ENCODE measurements around the gene SND1.

The SND1 gene

DNA sequence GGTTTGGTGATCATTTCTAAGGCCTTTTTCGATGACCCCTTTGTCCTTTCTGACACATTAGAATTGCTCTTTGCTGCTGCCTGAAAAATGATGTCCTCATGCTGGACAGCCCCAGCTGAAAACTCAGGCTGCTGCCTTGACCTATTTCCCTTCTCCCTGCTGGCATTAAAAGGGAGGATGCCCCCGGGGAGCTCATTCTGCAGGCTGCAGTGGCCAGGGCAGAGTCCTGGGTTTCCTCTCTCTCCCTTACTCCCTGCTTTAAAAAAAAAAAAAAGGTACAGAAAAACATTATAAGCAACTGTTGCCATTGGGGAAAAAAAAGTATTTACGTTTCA is 343.9 kb downstream of the SND1 start:
- DNase-seq (ENCODE audit: low read depth in 2 of 2): no peak

DNA sequence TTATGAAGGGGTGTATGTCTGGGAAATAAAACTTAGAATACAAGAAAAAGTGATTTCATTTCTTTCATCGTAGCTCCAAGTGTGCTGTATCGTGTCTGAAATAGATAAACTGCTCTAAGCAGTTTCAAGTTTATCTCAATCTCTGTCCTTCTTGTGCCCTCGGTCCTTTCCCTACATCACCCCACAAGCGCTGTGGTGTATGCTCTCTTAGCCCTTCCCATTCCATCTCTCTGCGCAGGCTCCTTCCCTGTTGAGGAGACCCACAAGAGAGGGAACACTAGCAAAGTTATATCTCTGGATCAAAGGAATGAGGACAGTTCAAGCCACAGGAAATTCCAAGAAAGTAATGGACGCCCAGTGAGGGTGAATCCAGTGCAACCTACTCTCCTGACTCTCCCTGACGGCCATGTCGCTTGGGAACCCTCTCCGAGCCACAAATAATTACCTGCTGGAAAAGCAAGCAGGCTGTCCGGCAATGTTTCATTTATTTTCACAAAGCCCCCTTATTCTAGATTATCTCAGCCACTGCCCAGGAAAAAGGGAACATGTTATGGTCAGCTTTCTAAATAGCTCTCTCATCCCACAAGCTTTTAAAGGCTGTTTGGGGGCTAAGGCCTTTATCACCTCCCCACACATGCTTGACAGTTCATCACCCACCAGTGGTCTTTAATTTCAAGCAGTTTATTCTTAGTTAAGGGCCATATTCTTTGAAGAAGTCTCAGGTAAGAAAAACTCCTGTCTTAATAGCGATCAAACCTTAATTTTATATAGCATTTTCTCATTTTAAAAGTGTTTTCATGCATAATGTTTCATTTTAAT is 344.5 kb downstream of the SND1 start:
- DNase-seq (ENCODE audit: low read depth in 2 of 2): no peak

- no peak for DNase-seq (ENCODE audit: low read depth in 2 of 2)
These were observed 345.4 kb downstream of the SND1 start for GRCh38 chr7:127997226-127997922.

DNA sequence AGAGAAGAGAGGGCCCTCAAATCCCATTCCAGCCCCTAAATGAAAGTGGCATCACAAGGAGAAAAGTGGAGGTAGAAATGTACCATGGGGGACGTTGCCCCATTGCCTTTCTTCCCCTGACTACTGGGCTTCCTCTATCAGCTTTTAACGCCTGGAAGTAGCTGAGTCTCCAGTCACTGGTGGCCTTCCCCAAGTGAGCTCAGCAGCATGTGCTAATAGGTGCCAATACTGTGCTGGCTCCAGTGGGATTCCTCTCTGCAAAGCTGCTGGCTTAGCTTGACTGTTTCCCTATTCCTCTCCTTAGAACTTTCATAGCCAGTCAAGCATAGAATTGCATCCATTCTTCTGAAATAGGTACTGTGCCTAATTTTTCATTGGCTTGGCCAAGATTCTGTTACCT is 346.7 kb downstream of the SND1 start:
- DNase-seq (ENCODE audit: low read depth in 2 of 2): no peak

DNA sequence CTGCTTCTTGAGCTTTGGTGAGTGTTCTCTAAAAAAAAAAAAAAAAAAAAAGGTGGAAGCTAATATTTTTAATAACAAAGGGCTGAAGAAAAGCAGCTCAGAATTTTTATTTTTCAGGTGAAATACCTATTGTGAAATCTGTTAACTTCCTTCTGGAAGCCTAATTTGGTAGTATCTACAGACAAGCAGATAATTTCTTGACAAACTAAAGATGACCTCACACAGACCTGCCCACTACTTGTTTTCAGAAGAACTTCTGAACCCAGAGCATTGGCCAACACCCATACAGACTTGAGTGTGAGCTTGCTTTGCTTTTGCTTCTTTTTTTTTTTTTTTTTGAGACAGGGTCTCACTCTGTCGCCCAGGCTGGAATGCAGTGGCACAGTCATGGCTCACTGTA is 348.1 kb downstream of the SND1 start:
- DNase-seq (ENCODE audit: low read depth in 2 of 2): no peak

GRCh38 chr7:128000854-128001265 is 348.9 kb downstream of the SND1 start:
- DNase-seq (ENCODE audit: low read depth in 2 of 2): no peak

GRCh38 chr7:128003167-128003566 is 351.2 kb downstream of the SND1 start:
- no peak for DNase-seq (ENCODE audit: low read depth in 2 of 2)

GRCh38 chr7:128003787-128004186 is 351.8 kb downstream of the SND1 start:
- no peak for DNase-seq (ENCODE audit: low read depth in 2 of 2)

DNA sequence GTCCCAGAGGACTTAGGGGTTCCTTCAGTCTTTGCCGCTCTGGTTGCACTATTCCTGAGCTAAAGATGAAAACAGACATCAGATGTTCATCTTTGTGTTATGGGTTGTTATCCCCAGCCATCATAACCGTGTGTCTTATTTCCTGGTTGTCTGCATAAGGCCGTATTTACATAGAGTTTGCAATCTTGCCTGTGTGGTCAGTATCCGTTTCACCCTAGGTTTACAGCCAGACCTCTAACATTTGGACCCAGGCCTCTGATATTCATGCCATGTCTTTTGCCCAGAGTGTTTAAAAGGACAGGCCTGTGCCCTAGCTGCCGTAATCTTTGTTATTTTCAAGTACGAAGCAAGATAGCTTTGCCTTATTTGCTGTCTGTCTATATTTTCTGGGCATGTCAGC is 352.6 kb downstream of the SND1 start:
- DNase-seq (ENCODE audit: low read depth in 2 of 2): no peak

GRCh38 chr7:128005117-128005516 is 353.1 kb downstream of the SND1 start:
- DNase-seq (ENCODE audit: low read depth in 2 of 2): no peak

DNA sequence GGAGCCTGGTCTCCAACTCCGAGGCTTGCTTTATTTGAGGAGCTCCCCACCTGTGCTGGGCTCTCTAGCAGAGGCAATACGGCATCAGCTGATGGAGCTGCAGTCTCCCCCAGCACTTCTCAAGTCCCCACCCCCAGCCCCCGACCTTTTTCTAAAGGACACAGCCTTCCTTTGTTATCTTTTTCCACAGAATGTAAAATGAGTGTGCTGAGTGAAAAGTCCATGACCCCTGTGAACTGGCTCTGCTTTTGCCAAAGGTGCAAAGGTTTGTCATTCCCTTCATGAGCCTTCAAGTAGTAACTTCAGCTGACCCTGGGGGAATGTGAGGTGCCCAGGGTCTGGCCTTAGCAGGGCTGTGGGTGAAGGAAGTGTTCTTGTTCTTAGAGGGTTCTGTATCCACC is 353.8 kb downstream of the SND1 start:
- no peak for DNase-seq (ENCODE audit: low read depth in 2 of 2)

- no peak for DNase-seq (ENCODE audit: low read depth in 2 of 2)
These were observed 354.7 kb downstream of the SND1 start for GRCh38 chr7:128006550-128007302.

DNA sequence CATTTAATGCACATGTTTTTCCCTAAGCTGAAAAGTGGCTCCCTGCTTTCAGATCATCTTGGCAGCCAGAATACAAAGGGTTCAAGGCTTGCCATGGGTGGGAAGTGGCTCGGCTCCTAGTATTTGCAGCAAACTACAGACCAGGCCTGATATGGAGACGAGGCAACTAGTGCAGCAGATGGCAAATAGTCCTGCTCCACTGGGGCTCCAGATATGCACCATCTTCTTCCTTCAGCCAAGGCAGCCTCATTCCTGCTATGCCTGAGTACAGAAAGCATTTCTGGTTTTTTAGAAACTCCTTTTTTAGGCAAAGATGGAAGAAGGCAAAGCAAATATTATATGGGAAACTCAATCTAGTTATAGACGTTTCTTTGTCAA is 355.3 kb downstream of the SND1 start:
- no peak for DNase-seq (ENCODE audit: low read depth in 2 of 2)

DNA sequence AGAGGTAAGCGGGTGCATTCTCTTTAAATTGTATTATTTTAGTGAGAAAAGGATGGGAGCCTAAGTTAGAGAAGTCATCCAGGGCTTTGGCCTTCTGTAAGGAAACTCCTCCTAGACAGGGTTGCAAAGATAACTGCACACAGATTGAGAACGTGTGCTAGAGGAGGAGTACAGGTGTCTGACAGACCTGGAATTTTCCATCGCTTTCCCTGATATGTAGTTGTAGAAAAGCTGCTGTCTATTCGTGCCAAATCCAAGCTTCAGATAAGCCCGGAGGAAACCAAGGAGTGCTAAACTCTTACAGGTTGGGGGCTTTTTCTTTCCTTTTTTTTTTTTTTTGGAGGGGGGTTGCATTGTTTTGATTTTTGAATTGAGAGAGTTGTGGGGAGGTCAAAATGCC is 356.1 kb downstream of the SND1 start:
- no peak for DNase-seq (ENCODE audit: low read depth in 2 of 2)

GRCh38 chr7:128008744-128009143 is 356.8 kb downstream of the SND1 start:
- no peak for DNase-seq (ENCODE audit: low read depth in 2 of 2)

GRCh38 chr7:128010391-128011127 is 358.6 kb downstream of the SND1 start:
- no peak for DNase-seq (ENCODE audit: low read depth in 2 of 2)

DNA sequence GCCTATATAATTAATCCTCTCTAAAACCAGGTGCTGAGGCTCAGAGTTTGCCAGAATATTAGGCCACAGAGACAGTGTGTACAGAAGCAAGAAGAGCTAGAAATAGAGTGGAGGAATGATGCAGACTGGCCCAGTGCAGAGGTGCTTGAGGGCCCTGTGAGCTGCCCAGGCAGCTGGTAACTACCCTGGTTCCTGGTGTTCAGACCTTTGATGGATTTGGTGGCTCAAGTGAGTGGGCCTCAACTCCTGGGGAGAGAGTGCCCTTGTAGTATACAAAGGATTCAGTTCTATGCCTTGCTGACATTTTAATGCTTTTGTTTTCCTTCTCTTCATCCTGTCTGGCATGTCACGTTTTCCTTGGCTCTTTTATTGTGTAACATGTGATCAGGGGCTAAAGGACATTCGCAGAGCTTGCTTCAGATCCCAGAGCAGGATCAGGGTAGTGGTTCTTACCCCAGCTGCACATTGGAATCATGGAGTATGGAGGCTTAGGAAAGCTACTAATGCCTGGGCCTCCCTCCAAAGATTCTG is 359.2 kb downstream of the SND1 start:
- DNase-seq (ENCODE audit: low read depth in 2 of 2): no peak

- no peak for DNase-seq (ENCODE audit: low read depth in 2 of 2)
These were observed 362.8 kb downstream of the SND1 start for GRCh38 chr7:128014811-128015210.

DNA sequence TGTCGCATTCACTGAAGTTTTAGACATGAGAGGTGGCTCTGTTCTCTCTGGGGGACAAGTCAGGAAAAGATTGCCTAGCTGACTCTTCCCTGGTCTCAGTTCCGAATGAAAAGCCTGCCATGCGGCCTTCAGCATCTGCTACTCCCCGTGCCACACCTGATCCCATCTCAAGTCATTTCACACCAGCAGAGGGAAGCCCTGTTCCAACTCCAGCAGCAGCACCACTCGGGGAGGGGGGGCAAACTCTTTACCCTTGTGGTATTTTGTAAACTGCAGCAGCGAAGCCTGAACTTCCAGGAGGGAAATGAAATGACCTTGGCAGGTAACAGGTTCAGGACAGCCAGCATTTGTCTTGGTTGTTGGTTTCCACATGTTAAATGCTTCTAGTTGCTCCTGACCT is 365.5 kb downstream of the SND1 start:
- DNase-seq (ENCODE audit: low read depth in 2 of 2): no peak

DNA sequence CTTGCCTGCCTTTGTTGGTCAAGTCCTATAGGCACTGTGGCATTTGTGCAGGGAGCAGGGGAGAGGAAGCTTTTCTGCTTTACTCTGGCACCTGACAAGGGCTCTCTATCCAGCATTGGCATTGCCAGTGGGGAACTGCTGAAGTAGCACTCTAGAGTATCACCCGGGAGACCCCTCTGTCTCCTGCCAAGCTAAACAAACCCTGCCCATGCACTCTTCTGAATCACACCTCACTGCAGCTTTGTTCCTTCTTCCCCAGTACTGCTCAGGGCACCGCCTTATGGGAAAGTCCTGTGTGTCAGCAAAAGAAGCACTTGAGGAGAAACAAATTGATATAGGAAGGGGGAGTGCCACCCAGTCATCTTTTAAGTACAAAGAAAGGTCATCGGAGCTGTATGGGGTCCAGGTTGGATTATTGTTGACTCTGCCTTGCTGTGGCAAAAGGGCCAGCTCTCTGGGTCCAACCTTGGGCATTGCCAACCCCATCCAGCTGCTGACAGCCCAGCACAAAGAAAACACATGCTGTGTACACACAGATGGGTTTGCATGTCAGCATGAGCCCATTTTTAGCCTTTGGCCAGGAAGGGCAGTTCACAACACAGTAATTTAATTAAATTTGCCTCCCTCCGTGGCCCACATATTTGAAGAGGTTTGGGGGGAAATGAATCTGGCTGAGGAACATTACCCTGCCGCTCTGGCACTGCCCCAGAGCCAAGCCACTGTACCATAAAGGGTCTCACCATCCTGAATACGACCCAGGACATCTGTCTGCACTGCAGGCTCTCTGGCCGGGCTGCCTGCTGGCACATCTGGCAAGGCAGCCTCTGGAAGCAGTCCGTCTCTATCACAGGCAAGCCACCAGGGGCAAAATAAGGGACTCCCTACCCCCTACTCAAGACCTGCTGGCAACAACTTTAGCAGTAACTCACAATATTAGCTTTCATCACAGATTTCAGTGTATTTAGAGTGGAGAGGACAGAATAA is 366.2 kb downstream of the SND1 start:
- no peak for DNase-seq (ENCODE audit: low read depth in 2 of 2)

DNA sequence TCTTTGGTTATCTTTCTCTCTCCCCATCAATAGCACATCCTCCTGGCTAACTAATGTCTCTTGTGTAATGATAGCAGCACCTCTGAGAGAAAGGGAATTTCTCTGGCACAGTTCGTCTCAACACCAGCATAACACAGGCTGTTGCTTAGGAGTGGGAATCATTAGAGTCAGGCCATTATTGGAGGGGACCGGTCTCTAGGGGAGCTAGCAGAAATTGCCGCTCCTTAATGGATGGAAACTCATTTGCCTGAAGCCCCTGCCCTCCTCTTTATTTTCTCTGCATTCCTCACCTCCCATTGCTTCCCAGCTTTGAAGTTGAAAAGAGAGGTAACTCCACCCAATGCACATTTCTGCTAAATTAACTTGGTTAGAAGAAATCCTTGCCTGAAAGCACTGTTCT is 367.3 kb downstream of the SND1 start:
- no peak for DNase-seq (ENCODE audit: low read depth in 2 of 2)

All from stimulated activated CD4-positive, alpha-beta T cell treated with anti-CD3 and anti-CD28 coated beads, Interleukin-4, amount 100 ng/mL, for 48 hours (primary cell).